ENCODE data around the gene OR52D1.

Gene OR52D1

DNA sequence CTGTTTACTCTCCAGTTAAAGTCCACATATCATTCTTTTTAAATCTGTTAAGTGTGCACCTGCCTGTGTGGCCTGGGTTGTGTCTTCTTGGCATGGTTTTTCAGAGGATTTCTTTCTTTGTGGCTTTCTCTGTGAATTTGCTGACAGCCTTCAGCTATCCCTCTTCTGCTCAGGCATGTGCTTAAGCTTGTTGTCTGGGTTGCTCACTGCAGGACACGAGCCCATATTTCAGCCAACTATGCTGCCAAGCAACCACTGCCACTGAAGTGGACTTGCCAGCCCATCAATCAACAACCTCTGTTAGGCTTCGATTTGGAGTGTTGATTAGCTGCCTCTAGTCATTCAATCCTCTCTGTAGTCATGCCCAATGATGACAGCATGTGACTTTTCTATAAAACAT lies 21.0 kb upstream of the OR52D1 start:
- no peak overlapping the region for H3K4me3 ChIP-seq (ENCODE audit: low read length)
- DNase-seq (ENCODE audit: low read depth) = no peak
- TF ChIP-seq, protein P1, sequence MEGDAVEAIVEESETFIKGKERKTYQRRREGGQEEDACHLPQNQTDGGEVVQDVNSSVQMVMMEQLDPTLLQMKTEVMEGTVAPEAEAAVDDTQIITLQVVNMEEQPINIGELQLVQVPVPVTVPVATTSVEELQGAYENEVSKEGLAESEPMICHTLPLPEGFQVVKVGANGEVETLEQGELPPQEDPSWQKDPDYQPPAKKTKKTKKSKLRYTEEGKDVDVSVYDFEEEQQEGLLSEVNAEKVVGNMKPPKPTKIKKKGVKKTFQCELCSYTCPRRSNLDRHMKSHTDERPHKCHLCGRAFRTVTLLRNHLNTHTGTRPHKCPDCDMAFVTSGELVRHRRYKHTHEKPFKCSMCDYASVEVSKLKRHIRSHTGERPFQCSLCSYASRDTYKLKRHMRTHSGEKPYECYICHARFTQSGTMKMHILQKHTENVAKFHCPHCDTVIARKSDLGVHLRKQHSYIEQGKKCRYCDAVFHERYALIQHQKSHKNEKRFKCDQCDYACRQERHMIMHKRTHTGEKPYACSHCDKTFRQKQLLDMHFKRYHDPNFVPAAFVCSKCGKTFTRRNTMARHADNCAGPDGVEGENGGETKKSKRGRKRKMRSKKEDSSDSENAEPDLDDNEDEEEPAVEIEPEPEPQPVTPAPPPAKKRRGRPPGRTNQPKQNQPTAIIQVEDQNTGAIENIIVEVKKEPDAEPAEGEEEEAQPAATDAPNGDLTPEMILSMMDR (IDR thresholded peaks at IDR 0.05; ENCODE audit: insufficient read depth, low read depth, low read length, missing control alignments) = no peak

DNA sequence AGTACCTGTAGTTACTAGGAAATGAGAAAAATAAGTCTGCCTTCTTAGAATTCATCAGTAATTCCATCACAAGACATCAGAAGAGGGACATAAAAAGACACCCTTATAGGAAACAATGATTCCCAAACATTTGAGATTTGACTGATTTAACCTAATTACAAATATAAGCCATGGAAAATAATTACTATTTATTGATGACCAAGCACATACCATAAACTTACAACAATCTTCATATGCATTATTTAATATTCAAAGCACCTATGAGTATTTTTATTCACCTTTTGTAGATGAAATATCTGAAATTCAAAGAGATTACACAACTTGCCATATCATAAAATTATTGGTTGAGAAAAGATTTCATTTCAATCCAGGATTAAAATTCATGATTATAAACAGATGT lies 14.6 kb upstream of the OR52D1 start:
- no peak for DNase-seq (ENCODE audit: low read depth)
- TF ChIP-seq, protein P1 (IDR thresholded peaks at IDR 0.05; ENCODE audit: insufficient read depth, low read depth, low read length, missing control alignments) = no peak
- no peak overlapping the region for H3K4me3 ChIP-seq (ENCODE audit: low read length)

DNA sequence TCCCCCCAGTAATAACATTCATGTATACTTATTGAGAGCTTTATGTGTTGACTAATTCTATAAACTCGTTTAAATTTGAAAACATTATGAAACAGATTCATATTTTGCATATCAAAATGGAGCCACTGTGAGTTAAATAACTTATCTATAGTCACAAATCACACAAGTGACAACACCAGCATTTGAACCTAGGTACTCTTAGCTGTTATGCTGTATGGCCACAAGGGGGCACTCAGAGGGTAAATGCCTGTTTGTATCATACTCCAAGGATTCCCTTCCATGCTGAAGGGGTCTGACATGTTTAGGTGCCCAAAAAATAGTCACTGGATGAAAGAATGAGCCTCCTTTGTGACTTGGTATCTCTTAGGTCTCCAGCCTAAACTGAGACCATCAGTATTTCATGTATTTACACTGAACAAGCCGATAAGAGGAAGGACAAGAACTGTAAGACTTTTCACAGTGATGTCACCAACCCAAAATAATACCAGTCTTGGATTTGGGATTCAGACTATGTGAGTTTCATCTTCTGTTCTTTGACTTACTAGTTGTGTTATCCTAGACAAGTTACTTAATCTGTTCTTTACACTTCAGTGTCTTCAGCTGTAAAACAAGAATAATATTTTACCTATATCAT lies 12.2 kb upstream of the OR52D1 start:
- H3K4me3 ChIP-seq (ENCODE audit: low read length) = no peak overlapping the region
- TF ChIP-seq, protein P1 (IDR thresholded peaks at IDR 0.05; ENCODE audit: insufficient read depth, low read depth, low read length, missing control alignments) = peak; percentile 85
- DNase-seq (ENCODE audit: low read depth) = peak; percentile 64

DNA sequence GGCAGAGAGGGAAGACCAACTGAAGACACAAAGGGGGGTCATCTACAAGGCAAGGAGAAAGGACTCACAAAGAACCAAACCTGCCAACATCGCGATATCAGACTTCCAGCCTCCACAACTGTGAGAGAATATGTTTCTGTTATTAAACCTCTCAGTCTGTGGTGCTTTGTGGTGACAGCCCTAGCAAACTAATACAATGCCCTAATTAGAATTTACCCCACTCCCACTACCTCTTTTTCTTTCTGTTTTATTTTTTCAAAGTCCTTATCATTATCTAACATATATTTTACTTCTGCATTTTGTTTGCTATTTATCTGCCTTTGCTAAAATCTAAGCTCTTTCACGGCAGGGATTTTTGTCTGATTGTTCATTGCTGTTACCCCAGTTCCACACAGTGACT lies 2.5 kb upstream of the OR52D1 start:
- no peak for DNase-seq (ENCODE audit: low read depth)
- no peak overlapping the region for H3K4me3 ChIP-seq (ENCODE audit: low read length)
- TF ChIP-seq, protein P1 (IDR thresholded peaks at IDR 0.05; ENCODE audit: insufficient read depth, low read depth, low read length, missing control alignments) = no peak

DNA sequence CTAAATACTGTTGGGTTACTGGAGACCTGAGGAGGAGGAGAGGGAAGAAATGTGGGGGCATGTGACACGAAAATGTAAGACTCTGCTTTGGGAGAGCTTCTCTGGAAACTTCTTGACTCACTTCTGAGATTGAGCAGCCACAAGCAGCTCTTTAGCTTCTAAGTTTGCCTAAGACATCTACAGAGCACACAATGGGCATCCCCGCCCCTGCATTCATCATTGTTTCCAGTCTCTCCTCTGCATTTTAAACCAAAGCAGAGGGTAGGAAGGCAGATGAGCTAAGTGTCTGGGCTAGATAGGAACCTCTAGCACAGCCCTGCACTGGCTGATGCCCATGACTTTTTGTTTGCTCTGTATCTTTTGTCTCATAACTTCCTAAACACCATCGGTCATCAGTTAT lies 2.1 kb upstream of the OR52D1 start:
- H3K4me3 ChIP-seq (ENCODE audit: low read length) = no peak overlapping the region
- TF ChIP-seq, protein P1 (IDR thresholded peaks at IDR 0.05; ENCODE audit: insufficient read depth, low read depth, low read length, missing control alignments) = no peak
- DNase-seq (ENCODE audit: low read depth) = no peak

DNA sequence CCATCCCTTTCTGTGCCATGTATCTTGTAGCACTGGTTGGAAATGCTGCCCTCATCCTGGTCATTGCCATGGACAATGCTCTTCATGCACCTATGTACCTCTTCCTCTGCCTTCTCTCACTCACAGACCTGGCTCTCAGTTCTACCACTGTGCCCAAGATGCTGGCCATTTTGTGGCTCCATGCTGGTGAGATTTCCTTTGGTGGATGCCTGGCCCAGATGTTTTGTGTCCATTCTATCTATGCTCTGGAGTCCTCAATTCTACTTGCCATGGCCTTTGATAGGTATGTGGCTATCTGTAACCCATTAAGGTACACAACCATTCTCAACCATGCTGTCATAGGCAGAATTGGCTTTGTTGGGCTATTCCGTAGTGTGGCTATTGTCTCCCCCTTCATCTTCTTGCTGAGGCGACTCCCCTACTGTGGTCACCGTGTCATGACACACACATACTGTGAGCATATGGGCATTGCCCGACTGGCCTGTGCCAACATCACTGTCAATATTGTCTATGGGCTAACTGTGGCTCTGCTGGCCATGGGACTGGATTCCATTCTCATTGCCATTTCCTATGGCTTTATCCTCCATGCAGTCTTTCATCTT lies 414 bp downstream of the OR52D1 start:
- TF ChIP-seq, protein P1 (IDR thresholded peaks at IDR 0.05; ENCODE audit: insufficient read depth, low read depth, low read length, missing control alignments) = no peak
- H3K4me3 ChIP-seq (ENCODE audit: low read length) = no peak overlapping the region
- DNase-seq (ENCODE audit: low read depth) = no peak

Measured in epithelial cell of esophagus (primary cell).